Measurements from ENCODE around the gene OR2J2.

DNA sequence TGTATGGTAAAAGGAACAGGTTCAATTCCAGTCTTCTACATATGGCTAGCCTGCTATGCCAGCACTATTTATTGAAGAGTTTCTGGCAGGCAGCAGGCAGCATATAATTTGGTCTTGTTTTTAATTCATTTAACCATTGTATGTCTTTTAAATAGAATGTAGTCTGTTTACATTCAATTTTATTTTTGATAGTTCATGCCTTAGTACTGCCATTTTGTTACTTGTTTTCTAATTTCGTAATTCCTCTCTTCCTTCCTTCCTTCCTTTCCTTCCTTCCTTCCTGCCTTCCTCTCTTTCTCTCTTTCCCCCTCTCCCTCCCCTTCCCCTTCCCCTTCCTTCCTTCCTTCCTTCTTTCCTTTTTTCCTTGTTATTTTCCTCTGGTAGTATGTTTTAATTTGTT, 17.6 kb upstream of the OR2J2 start:
- TF ChIP-seq POLR2A (IDR thresholded peaks at IDR 0.05) = no peak
- no peak for TF ChIP-seq CTCF (IDR thresholded peaks at IDR 0.05)
- no peak for TF ChIP-seq EP300 (IDR thresholded peaks at IDR 0.05)
